ENCODE measurements around the gene SEMA6B.

Gene SEMA6B

DNA sequence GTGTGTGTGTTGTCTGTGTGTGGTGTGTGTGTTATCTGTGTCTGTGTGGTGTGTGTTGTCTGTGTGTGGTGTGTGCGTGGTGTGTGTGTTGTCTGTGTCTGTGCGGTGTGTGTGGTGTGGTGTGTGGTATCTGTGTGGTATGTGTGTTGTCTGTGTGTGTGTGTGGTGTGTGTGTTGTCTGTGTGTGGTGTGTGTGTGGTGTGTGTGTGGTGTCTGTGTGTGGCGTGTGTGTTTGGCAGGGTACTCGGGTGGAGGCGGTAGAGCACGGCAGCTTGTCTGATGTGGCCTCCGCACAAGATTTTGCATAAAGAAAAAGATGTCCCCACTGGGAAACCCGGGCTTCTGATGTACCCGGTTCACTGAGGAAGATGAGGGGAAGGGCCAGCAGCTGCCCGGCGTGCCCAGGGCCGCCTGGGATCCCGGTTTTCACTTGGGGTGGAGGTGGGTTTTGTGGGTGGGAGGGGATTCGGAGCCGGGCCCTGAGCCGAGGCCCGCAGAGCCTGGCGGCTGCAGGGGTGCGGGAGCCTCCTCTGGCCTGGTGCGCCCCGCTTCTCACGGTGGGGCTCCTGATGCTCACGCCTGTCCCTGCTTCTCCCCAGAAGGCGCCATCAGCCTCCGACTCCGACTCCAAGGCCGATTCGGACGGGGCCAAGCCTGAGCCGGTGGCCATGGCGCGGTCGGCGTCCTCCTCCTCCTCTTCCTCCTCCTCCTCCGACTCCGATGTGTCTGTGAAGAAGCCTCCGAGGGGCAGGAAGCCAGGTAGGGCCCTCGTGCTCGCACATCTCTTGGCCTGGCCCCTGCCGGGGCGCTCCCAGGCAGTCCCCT, 66.2 kb downstream of the SEMA6B start:
- no peak for DNase-seq (ENCODE audit: low spot score)

Measured in AG08395 (cell line).